Middle frontal gyrus (tissue), 1 donor: ENCODE data around the gene IPO5.
"Not testable (repeated sequence)": the region's sequence is repeated elsewhere in the genome, so short reads cannot be mapped to it uniquely, and the experiment has no call there.

ENCODE experiments used
- DNase-seq: peaks from one replicate; pipeline ENCODE4 v3.0.0-alpha.2; 2015; ENCODE audit warnings: low spot score; ENCODE audit errors: extremely low spot score

Gene IPO5

GRCh38 chr13:97948041-97948440 is 5.4 kb upstream of the IPO5 start:
- no peak for DNase-seq

DNA sequence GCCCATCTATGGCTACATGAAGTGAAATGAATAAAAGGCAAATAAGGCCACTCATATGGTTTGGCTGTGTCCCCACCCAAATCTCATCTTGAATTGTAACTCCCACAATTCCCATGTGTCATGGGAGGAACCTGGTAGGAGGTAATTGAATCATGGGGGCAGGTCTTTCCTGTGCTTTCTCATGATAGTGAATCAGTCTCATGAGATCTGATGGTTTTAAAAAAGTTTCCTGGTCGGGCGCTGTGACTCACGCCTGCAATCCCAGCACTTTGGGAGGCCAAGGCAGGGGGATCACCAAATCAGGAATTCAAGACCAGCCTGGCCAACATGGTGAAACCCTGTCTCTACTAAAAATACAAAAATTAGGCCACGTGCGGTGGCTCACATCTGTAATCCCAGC is 4.2 kb upstream of the IPO5 start:
- not testable (repeated sequence) for DNase-seq

- DNase-seq = no peak
These were observed 2.1 kb upstream of the IPO5 start for GRCh38 chr13:97951376-97951775.

DNA sequence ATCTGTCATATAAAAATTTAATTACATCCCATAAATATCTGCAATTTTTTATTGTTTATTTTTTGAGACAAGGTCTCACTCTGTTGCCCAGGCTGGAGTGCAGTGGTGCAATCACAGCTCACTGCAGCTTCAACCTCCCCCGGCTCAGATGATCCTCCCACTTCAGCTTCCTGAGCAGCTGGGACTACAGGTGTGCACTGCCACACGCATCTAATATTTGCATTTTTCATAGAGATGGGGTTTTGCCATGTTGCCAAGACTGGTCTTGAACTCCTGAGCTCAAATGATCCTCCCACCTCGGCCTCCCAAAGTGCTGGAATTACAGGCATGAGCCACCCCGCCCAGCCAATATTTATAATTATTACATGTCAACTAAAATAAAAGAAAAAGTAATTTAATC is 644 bp upstream of the IPO5 start:
- DNase-seq = not testable (repeated sequence)

DNA sequence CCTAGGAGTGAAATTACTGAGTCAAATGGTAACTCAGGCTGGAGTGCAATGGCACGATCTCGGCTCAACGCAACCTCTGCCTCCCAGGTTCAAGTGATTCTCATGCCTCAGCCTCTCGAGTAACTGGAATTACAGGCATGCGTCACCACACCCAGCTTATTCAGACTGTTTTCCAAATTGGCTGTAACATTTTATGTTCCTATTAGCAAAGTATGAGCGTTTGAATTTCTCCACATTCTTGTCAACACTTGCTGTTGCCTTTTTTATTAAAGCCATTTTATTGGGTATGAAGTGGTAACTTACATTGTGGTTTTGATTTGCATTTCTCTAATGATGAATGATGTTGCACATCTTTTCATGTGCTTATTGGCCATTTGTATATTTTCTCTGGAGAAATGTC is 7.9 kb downstream of the IPO5 start:
- no peak for DNase-seq

DNA sequence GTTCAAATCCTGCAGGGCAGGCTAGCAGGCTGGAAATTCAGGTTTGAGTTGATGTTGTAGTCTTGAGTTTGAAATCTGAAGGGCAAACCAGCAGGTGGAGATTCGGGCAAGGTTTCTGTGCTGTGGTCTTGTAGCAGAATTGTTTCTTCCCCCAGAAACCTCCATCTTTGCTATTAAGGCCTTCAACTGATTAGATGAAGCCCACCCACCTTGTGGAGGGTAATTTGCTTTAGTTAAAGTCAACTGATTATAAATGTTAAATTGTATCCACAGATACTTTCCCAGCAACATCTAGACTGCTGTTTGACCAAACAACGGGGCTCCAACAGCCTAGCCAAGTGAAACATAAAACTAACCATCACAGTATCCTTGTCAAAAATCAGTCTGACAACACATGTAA is 9.4 kb downstream of the IPO5 start:
- DNase-seq = no peak

DNA sequence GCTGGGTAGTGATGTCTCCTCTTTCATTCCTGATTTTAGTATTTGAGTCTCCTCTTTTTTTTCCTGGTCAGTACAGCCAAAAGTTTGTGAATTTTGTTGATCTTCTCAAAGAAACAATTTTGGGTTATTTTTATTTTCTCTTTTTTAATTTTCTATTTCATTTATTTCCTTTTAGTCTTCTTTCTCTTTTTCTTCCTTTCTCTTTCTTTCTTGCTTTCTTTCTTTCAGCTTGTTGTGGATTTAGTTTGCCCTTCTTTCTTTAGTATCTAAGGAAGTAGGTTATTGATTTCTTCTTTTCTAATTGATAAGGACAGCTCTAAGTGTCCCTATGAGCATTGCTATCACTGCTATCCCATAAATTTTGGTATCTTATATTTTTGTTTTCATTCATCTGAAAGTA is 13.8 kb downstream of the IPO5 start:
- no peak for DNase-seq

GRCh38 chr13:97967948-97968347 is 14.5 kb downstream of the IPO5 start:
- DNase-seq = no peak

- no peak for DNase-seq
These were observed 18.0 kb downstream of the IPO5 start for GRCh38 chr13:97971519-97971918.

GRCh38 chr13:97974773-97975172 is 21.3 kb downstream of the IPO5 start:
- DNase-seq = no peak

GRCh38 chr13:97975280-97975847 is 21.9 kb downstream of the IPO5 start:
- no peak for DNase-seq

DNA sequence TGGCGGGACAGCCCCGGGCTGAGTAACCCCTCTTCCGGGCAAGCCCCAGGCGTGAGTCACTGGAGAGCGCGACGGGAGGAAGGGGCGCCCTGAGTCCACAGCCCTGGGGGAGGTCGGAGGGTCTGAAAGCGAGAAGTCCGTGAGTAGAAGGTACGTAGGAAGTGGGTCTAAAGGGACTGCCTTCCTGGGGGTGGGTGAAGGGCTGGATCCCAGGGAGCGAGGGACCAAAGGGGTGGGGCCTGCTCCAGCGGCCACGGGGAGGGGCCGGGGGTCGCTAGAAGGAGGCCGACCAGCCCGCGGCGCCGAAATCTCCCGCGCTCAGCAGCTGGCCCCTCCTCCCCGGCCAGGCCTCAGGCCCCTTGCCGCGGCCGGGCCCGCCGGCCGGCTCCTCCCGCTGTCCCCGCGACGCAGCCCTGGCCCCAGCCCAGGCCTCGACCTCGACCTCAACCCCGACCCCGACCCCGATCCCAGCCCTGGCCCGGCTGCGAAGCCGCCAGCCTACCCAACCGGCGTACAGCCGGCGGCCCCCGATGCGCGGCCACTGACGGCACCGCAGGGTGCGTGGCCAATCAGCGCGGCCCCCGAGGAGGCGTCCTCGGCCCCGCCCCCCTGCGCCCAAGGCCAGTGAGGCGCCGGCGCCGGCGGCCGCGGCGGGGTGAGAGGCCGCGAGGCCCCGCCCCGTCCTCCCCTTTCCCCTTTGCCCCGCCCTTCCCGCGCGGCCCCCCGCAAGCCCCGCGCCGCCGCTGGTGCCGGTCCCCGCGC is 22.6 kb downstream of the IPO5 start:
- DNase-seq = peak; percentile 84

GRCh38 chr13:97976610-97977521 is 23.4 kb downstream of the IPO5 start:
- DNase-seq = no peak

DNA sequence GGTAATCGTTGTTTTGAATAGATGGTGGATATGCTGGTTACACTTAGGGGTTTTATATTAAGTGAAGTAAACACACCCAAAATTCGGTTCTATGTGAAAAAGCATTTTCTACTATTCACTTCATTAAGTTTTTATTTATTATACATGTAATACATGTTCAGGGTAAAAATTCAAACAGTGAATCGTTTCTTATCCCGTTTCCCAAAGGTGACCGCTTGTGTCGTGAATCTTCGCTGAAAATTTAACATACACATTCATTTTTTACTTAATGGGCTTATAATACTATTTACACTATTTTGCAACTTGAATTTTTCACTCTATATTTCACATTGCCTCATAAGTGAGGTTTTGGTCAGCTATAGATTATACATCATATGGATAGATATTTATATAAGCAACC is 24.5 kb downstream of the IPO5 start:
- no peak for DNase-seq

GRCh38 chr13:97978651-97979050 is 25.2 kb downstream of the IPO5 start:
- DNase-seq = no peak

DNA sequence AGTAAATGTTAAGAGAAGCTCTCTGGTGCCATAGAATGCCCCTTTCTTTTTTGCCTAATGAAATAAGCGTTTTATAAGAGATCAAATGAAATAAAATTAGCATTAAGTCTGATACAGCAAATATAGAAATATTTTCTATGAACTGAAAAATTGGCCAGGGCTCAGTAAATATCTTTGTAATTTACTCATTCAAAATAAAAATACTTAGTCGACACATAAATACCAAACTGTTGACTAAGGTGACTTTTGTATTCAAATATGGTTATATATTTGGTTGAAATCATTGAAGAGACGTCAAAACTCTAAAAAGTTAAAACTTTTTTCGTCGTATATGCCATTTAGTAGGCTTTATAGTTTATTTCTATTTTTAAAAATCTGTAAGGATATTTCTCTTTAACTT is 25.6 kb downstream of the IPO5 start:
- no peak for DNase-seq

DNA sequence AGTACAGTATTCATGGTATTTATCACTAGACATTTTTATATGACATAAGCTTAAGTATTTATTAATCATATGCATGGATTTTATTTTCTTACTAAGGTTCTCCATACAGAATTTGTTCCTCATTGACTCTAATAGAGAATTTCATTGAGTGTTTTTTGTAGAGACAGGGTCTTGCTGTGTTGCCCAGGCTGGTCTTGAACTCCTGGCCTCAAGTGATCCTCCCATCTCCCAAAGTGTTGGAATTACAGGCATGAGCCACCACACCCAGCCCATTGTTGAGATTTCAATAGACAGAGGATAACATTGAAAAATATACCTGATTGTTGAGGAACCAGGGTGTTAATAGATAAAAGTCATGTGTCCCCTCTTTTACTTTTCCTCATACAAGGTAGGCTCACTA is 26.1 kb downstream of the IPO5 start:
- no peak for DNase-seq

DNA sequence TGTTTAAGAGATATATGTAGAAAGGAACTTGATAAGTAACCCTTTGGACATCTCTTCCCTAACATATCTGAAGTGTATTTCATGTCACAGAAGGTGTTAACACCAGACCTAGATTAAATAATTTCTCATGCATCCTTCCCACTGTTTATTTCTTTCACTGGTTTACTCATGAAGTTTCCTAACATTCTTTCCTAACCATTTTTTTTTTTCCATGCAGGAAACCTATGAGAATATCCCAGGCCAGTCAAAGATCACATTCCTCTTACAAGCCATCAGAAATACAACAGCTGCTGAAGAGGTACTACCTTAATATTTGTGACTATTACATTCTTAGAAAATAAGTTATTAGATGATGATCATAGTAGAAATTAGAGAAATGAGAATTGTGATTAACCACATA is 28.8 kb downstream of the IPO5 start:
- DNase-seq = no peak

- DNase-seq = no peak
These were observed 33.4 kb downstream of the IPO5 start for GRCh38 chr13:97986835-97987234.

DNA sequence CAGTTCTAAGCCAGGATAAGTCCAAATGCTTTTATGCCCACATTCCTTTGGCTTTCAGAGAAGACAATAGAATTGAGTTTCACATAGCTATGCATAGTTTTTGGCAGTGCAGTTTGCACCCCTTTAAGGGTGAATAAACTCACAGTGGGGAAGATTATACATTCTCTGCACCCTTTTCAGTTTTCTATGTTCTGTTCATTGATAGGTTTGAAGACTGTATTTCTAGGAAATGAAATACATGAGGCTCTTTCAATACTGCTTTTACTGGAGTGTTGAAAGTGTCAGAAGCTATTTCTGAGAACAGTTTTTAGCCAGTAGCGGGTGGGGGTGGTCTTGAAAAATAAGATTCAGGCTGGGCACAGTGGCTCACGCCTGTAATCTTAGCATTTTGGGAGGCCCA is 46.2 kb downstream of the IPO5 start:
- DNase-seq = no peak

- DNase-seq = no peak
These were observed 50.6 kb downstream of the IPO5 start for GRCh38 chr13:98004107-98004506.

DNA sequence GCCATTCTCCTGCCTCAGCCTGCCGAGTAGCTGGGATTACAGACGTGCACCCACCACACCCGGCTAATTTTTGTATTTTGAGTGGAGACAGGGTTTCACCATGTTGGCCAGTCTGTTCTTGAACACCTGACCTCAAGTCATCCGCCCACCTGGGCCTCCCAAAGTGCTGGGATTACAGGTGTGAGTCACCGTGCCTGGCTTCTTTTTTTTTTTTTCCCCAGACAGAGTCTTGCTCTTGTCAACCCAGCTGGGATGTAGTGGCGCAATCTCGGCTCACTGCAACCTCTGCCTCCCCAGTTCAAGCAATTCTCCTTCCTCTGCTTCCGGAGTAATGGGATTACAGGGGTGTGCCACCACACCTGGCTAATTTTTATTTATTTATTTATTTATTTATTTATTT is 51.5 kb downstream of the IPO5 start:
- DNase-seq = not testable (repeated sequence)
